Large intestine (tissue), 3 donors: ENCODE results near the gene PIGH. TPM values are rescaled to one million over a fixed set of nuclear protein-coding genes. Genes with fewer than 3 reads are reported as not detected.
"Not testable (repeated sequence)": the region's sequence is repeated elsewhere in the genome, so short reads cannot be mapped to it uniquely, and the experiment has no call there.

Experiments
- DNase-seq, 2 donors: peaks; one replicate each; pipeline versions ENCODE4 v3.0.0 to v3.0.0-alpha.2; 2013
- H3K27ac ChIP-seq: one replicate; pipeline ENCODE4 v1.5.1; 2013; ENCODE audit warnings: low read length
- H3K27me3 ChIP-seq: 2 replicates; pipeline ENCODE4 v1.6.1; 2013; ENCODE audit warnings: low read length; ENCODE audit not compliant: control insufficient read depth, insufficient read depth
- H3K36me3 ChIP-seq: 2 replicates; pipeline ENCODE4 v1.6.1; 2013; ENCODE audit warnings: low read length; ENCODE audit not compliant: control insufficient read depth, insufficient read depth
- H3K4me1 ChIP-seq: one replicate; pipeline ENCODE4 v1.6.1; 2013; ENCODE audit warnings: low read length; ENCODE audit not compliant: control insufficient read depth, insufficient read depth
- H3K4me3 ChIP-seq: one replicate; pipeline ENCODE4 v1.5.1; 2013; ENCODE audit warnings: low read length
- H3K9me3 ChIP-seq: one replicate; pipeline ENCODE4 v1.6.1; 2013; ENCODE audit warnings: mild to moderate bottlenecking, low read depth, low read length, moderate library complexity; ENCODE audit not compliant: control insufficient read depth
- WGBS: methylation state at CpG from one replicate; pipeline ENCODE4 v1.1.5; 2013; ENCODE audit warnings: low lambda C conversion rate; ENCODE audit not compliant: insufficient coverage; 5-methylcytosine and 5-hydroxymethylcytosine counted together
- polyA plus RNA-seq: library from polyadenylated mRNA; unstranded; fragments of 120-200 nt; gene quantifications from one replicate; pipeline ENCODE4 v1.2.1, GENCODE V29; 2013

PIGH gene
- polyA plus RNA-seq, 1 donor: 51.4 TPM

DNA sequence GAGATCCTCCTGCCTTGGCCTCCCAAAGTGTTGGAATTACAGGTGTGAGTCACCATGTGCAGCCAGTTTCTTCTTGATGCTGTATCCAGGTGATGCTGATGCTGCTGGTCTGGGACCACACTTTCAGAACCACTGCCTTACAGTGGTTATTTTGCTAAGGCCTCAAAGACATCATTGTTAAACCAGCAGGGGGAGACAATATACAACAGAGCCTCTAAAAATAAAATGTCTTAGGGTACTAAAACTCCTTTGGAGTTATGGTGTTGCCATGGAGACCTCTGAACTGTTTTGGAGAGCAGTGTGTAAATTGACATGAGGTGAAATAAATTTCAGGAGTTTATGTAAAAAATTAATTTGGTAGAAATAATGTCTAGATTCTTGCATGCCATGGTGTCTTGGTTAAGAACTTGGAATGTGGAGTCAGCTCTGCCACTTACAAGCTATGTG, 18.6 kb upstream of the PIGH start:
- H3K27ac ChIP-seq: peak overlapping the region; percentile 82

GRCh38 chr14:67610491-67610890, 10.4 kb upstream of the PIGH start:
- Histone ChIP-seq H3K36me3 (no peaks in the 10 kb centered on the region), H3K4me3 (no peak overlapping the region), H3K27me3 (no peaks in the 10 kb centered on the region), H3K9me3 (no peaks in the 10 kb centered on the region), H3K27ac (no peak overlapping the region), H3K4me1 (no peaks in the 10 kb centered on the region)
- no peak for DNase-seq
- WGBS: no CpG with 5 or more reads among the region's 1 CpG

More for the DNA sequence above, 18.6 kb upstream of the PIGH start:
- peaks cover 11% of the 10 kb centered on the region for H3K4me1 ChIP-seq
- DNase-seq: peak; percentile 55 to 79
- no peak overlapping the region for H3K4me3 ChIP-seq
- peaks cover 6% of the 10 kb centered on the region for H3K27me3 ChIP-seq
- no peaks in the 10 kb centered on the region for H3K9me3 ChIP-seq
- H3K36me3 ChIP-seq: no peaks in the 10 kb centered on the region

- H3K4me3 ChIP-seq: no peak overlapping the region
- no peaks in the 10 kb centered on the region for H3K36me3 ChIP-seq
- H3K4me1 ChIP-seq: no peaks in the 10 kb centered on the region
- DNase-seq: no peak
- no peaks in the 10 kb centered on the region for H3K9me3 ChIP-seq
- no peak overlapping the region for H3K27ac ChIP-seq
- H3K27me3 ChIP-seq: no peaks in the 10 kb centered on the region
- WGBS: no CpG with 5 or more reads among the region's 10 CpGs
Measured at GRCh38 chr14:67609642-67610310, 9.7 kb upstream of the PIGH start.

DNA sequence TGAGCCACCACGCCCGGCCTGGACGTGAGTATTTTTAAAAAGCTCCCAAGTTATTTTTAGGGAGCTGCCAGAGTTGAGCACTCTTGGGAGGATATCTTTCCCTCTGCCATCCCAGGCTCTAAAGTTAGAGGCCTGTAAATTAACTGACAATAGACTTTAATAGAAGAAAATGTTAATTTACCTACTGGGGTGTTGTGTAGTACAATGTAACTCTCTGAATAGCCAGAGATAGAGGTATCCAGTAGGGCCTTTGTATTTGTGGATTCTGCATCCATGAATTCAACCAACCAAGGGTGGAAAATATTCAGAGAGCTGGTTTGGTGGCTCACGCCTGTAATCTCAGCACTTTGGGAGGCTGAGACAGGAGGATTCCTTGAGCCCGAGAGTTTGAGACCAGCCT, 7.6 kb upstream of the PIGH start:
- WGBS: no CpG with 5 or more reads among the region's 5 CpGs

DNA sequence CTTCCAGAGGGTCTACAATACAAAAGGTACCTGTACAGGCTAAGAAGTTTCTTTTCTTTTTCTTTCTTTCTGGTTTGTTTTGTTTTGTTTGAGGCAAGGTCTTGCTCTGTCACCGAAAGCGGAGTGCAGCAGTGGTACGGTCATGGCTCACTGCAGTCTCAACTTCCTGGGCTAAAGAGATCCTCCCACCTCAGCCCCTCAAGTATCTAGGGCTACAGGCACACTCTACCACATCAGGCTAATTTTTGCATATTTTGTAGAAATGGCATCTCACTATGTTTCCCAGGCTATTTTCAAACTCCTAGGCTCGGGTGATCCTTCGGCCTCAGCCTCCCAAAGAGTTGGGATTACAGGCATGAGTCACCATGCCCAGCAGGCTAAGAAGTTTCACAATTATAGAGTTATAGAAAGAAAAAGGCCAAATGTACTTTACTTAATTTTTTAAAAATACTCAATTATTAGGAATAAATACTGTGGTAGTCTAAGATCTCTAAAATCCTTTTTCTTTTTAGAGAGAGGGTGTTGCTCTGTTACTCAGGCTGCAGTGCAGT, 3.0 kb upstream of the PIGH start:
- Histone ChIP-seq H3K36me3 (no peaks in the 10 kb centered on the region), H3K27me3 (no peaks in the 10 kb centered on the region), H3K9me3 (no peaks in the 10 kb centered on the region), H3K4me1 (peaks cover 3% of the 10 kb centered on the region), H3K27ac (no peak overlapping the region), H3K4me3 (no peak overlapping the region)
- no peak for DNase-seq
- 80% methylated on average over 1 of the region's 5 CpGs for WGBS

More for the DNA sequence above, 7.6 kb upstream of the PIGH start:
- no peaks in the 10 kb centered on the region for H3K36me3 ChIP-seq
- H3K27me3 ChIP-seq: no peaks in the 10 kb centered on the region
- no peaks in the 10 kb centered on the region for H3K9me3 ChIP-seq
- no peaks in the 10 kb centered on the region for H3K4me1 ChIP-seq
- no peak for DNase-seq
- H3K4me3 ChIP-seq: no peak overlapping the region
- no peak overlapping the region for H3K27ac ChIP-seq

DNA sequence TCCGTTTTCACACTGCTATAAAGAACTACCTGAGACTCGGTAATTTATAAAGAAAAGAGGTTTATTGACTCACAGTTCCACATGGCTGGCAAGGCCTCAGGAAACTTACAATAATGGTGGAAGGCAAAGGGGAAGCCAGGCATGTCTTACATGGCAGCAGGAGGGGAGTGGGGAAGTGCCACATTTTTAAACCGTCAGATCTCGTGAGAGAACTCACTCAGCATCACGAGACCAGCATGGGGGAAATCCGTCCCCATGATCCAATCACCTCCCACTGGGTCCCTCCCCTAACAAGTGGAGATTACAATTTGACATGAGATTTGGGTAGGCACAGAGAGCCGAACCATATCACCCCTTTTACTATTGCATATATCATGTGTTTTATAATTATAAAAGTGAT, 2.0 kb upstream of the PIGH start:
- DNase-seq: no peak
- no peak overlapping the region for H3K27ac ChIP-seq
- no peaks in the 10 kb centered on the region for H3K36me3 ChIP-seq
- peaks cover 3% of the 10 kb centered on the region for H3K4me1 ChIP-seq
- H3K27me3 ChIP-seq: no peaks in the 10 kb centered on the region
- H3K9me3 ChIP-seq: no peaks in the 10 kb centered on the region
- 84% methylated on average over 2 of the region's 7 CpGs for WGBS
- H3K4me3 ChIP-seq: no peak overlapping the region

DNA sequence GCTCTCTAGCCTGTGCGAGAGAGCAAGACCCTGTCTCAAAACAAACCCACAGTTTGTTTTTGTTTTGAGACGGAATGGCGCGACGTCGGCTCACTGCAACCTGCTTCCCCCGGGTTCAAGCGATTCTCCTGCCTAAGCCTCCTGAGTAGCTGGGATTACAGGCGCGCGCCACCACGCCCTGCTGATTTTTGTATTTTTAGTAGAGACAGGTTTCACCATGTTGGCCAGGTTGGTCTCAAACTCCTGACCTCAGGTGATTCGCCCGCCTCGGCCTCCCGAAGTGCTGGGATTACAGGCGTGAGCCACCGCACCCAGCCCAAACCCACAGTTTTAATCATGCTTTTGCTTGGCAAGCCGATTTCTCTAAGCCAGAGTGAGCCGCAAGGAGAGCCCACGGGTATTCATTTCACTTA, 500 bp upstream of the PIGH start:
- not testable (repeated sequence) for H3K36me3 ChIP-seq, DNase-seq, H3K9me3 ChIP-seq, H3K27me3 ChIP-seq, H3K4me1 ChIP-seq
- WGBS: no CpG with 5 or more reads among the region's 21 CpGs
- Histone ChIP-seq H3K27ac (peak overlapping the region; percentile 94), H3K4me3 (peak overlapping the region; percentile 89)

DNA sequence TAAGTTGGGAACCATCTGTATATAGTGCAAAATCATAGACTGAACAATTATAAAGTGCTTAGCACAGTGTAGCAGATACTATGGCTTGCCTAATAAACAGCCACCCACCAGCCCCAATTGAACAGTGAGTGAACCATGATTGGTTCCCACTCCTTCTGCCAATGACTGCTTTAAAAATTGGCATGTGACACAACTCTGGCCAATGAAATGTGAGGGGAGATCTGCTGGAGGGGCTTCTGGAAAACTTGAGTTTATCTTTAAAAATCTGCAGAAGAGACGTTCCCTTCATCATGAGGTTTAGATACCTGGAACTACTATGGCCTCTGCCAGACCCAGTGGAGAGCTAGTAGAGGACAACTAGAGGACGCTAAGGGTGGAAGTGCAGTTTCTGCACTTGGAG, 4.7 kb downstream of the PIGH start:
- H3K9me3 ChIP-seq: no peaks in the 10 kb centered on the region
- no CpG with 5 or more reads among the region's 2 CpGs for WGBS
- H3K27me3 ChIP-seq: no peaks in the 10 kb centered on the region
- H3K27ac ChIP-seq: no peak overlapping the region
- H3K4me3 ChIP-seq: no peak overlapping the region
- peaks cover 2% of the 10 kb centered on the region for H3K4me1 ChIP-seq
- no peak for DNase-seq
- H3K36me3 ChIP-seq: peaks cover 21% of the 10 kb centered on the region

- Histone ChIP-seq H3K27ac (peak overlapping the region; percentile 55), H3K36me3 (peaks cover 26% of the 10 kb centered on the region)
- not testable (repeated sequence) for H3K4me1 ChIP-seq, H3K27me3 ChIP-seq, H3K4me3 ChIP-seq, H3K9me3 ChIP-seq
- peak in 1 of 2 donors; percentile 50 for DNase-seq
- no CpG with 5 or more reads among the region's 1 CpG for WGBS
Measured at GRCh38 chr14:67593650-67594049, 6.4 kb downstream of the PIGH start.

GRCh38 chr14:67589204-67589770, 10.8 kb downstream of the PIGH start:
- DNase-seq: peak in 1 of 2 donors; percentile 80
- peak overlapping the region; percentile 82 for H3K27ac ChIP-seq
- H3K9me3 ChIP-seq: no peaks in the 10 kb centered on the region
- WGBS: 100% methylated on average over 1 of the region's 2 CpGs
- H3K4me3 ChIP-seq: no peak overlapping the region
- no peaks in the 10 kb centered on the region for H3K27me3 ChIP-seq
- peaks cover 17% of the 10 kb centered on the region for H3K4me1 ChIP-seq
- peaks cover 66% of the 10 kb centered on the region for H3K36me3 ChIP-seq

- Histone ChIP-seq H3K27ac (no peak overlapping the region), H3K4me1 (peaks cover 27% of the 10 kb centered on the region), H3K27me3 (no peaks in the 10 kb centered on the region), H3K9me3 (no peaks in the 10 kb centered on the region), H3K36me3 (peaks cover 63% of the 10 kb centered on the region), H3K4me3 (no peak overlapping the region)
- WGBS: 100% methylated on average over 1 of the region's 4 CpGs
- DNase-seq: no peak
Measured at GRCh38 chr14:67586369-67586768, 13.7 kb downstream of the PIGH start.
